HG03571 (cell line): Measurements from ENCODE around the gene ALDH1L1.
"Not testable (repeated sequence)": the region's sequence is repeated elsewhere in the genome, so short reads cannot be mapped to it uniquely, and the experiment has no call there.

Experiments
- ATAC-seq: cut with Tn5 transposase; IDR thresholded peaks from one replicate; pipeline ENCODE4 v1.9.1; 2021; ENCODE audit not compliant: unreplicated experiment

Gene ALDH1L1

DNA sequence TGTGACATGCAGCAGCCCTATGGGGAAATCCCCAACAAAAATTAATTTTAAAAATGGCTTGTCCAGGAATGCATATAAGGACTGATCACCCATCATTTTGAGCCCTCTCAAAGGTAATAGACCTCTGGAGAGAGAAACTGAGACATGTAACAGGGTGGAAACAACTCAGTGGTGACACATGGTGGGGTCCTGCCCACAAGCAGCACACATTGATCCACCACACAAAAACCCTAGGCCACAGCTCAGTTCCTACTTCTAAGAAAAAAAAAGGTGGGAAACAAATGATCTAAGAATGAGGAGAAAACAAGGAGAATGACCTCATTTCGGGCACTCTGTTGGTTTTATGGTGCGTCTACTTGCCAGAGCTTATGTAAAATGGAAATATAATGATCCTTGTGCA lies 94.5 kb downstream of the ALDH1L1 start:
- ATAC-seq = no peak

DNA sequence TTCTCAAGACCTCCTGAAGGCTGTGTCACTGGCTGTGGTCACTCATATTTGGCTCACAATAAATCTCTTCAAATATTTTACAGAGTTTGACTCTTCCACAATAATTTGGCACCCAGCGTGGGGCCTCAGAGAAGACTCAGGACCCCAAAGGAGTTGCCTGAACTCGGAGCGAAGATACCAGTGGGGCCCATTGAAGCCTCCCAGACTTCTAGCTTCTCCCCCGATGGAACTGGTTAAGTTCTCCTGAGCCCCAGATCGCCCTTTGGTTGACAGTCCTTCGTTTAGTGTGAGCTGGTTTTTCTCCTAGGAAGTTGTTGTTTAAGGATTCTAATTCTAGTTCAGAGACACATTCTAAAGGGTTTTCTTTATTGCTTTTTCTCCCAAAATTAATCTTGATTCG lies 95.1 kb downstream of the ALDH1L1 start:
- ATAC-seq = no peak

DNA sequence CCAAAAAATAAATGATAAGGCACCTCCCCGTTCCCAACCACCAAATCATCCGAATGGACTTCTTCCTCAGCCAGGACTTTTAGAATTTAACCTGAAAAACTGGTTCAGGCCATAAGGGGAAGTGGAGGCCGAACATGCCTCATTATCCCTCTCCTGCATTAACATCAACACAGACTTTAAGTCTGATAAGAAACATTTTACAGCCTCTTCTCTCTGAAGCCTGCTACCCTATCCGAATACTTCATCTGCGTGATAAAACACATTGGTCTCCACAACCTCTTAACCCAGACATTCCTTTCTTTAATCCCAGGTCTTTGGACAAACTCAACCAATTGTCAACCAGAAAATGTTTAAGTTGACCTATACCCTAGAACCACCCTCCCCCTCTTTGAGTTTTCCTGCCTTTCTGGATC lies 95.6 kb downstream of the ALDH1L1 start:
- no peak for ATAC-seq

DNA sequence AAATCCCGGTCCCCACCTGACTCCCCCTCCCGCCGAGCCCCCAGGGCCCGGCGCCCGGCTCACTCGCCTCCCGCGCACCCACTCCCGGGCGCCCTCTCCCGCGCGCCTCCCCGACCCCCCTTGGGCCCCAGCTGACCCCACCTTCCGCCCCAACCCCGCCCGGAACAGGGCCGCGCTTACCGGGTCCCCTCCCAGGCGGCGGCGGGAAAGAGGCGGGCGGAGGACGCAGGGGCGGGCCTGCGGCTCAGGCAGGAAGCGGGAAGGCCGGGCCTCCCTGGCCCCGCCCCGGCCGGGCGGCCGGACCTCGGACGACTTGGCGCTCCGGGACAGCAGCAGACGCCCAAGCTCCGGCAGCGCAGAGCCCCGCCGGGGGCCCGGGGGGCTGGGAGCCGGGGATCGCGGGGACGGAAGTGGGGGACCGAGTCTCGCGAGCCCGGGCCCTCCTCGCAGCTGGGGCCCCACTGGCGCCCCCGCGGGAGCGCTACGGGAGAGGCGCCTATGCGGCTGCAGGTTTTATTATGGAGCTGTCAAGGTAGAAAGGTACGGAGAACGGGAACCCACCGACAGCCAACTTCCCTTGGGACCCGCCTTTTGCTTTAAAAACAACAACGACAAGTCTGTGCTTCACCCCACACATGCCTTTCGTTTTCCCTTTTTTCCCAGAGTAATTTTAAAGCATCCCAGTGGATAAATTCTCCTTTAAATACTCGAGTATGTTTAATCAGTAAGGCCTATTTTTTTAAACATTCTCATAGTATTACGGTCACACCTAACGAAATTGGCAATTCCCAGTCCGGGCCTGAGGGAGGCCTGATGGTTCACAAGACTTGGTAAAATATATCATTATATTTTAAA lies 96.2 kb downstream of the ALDH1L1 start, which contains the start of gene SLC41A3:
Gene SLC41A3 (minus strand): TSS at position 212 of the 855 bp plus-strand sequence. CDS start 15,905 bp downstream, outside the sequence.
- peak; percentile 97 for ATAC-seq

DNA sequence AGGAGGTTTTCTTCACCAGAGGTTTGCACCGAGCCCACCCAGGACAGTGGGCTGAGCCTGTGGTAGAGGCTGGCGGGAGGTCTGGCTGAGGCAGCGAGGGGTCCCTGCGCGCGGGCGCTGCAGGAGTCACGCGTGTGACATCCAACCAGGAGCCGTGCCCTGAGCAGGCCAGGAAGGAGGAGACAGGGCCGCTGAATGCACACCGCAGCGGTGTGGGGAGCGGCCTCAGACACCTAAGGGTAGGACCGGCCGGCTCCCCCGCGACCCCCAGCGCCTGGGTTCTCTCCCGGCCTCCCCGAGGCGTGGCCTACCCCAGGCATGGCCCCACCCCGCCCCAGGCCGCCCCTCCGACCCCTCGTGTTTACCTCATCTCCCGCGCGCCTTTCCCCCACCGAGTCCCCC lies 96.9 kb downstream of the ALDH1L1 start:
- peak; percentile 25 for ATAC-seq

DNA sequence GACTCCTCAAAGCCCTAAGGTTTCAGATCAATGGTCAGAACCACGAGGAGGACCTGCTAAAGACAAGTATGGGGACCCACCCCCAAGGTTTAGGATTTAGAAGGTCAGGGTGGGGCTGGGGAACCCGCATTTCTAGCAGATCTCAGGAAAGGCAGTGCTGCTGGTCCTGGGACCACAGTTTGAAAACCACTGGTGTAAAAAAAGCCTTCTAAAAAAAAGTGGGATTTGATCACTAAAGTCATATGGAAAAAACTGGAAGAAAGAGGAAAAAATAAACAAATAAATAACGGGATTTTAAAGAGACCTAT lies 97.3 kb downstream of the ALDH1L1 start:
- ATAC-seq = no peak

DNA sequence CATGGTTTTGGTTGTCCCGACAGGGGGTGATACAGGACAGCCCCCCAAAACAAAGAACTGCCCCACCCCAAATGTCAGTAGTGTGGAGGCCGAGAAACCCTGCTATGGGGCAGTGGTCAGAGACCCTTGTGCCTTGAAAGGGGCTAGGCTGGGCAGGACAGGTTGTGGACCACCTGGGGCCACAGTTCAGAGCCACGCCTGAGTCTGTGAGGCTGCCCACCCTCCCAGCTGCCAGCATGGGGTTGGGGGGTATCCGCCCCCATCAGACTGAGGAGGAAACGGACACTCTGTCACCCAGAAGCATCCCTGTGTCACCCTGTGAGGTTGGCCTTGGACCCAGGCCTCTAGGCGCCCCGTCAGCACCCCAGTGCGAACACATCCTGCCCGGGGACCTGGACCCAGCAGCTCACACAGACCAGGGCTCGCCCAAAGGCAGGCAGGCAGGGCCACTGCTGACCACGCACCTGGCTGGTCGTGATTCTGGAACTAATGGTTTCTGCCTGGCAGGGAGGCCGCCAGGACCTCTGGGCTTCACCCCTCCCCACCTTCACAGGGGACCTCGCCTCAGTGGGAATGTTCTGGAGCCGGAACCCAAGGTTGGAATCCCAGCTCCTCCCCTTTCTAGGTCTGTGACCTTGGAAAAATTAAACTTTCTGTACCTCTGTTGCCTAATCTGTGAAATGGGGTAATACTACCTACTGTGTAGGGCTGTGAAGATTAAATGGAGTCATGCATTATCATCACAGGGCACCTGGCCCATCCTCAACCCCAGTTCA lies 97.8 kb downstream of the ALDH1L1 start:
- ATAC-seq = no peak

DNA sequence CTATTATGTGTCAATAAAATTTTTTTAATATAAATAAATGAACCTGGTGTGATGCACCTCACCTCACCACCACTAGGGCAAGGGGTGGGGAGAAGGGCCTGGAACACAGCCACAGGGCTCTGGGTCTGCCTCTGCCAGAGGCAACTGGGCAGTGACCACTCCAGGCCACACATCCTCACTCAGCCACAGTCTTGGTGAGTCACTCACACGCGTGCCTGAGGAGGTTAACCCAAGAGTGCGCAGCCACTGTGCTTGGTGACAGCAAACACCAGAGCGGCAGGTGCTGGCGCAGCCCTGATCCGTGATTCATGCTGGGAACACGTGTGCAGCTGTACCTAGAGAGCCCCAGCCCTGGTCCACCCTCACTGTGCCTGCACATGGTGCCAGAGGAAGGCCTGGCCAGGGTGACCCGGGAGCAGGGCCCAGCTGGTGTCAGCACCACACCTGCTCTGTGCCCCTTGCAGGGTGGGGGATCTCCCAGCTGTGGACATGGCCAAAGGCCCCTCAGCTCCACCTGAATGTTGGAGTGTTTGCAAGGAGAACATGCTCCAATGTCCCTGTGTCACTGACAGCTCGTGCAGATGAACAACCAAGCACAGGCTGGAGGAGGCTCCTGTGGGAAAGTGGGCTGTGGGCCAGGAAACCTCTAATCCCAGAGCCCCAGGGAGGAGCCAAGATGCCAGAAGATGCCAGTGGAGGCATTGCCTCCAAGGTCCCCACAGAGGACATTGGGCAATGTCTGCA lies 98.6 kb downstream of the ALDH1L1 start:
- no peak for ATAC-seq

DNA sequence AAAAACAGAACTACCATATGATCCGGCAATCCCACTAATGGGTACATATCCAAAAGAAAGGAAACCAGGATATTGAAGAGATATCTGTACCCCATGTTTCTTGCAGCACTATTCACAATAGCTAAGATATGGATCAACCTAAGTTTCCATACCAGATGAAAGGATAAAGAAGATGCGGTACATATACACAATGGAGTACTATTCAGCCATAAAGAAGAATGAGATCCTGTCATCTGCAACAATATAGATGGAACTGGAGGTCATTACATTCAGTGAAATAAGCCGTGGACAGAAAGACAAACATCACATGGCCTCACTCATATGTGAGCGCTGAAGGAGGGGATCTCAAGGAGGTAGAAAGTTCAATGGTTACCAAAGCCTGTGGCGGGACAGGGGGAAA lies 99.4 kb downstream of the ALDH1L1 start:
- no peak for ATAC-seq

DNA sequence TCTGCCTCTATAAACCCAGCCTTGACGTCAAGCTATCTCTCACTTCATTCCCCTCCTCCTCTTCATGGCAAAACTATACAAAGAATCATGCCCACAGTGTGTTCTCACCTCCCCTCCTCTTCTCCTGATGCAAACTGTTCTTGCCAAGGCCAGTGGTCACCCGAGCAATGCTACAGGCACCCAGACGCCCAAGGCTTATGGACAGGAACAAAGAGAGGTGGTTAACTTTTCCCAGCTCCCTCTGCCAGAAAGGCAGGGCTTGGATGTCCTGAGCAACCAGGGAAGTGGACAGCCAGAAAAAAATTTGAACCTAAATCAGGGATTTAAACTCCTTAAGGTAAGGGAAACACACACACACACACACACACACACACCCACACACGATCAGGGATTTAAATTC lies 101.5 kb downstream of the ALDH1L1 start:
- ATAC-seq = no peak

DNA sequence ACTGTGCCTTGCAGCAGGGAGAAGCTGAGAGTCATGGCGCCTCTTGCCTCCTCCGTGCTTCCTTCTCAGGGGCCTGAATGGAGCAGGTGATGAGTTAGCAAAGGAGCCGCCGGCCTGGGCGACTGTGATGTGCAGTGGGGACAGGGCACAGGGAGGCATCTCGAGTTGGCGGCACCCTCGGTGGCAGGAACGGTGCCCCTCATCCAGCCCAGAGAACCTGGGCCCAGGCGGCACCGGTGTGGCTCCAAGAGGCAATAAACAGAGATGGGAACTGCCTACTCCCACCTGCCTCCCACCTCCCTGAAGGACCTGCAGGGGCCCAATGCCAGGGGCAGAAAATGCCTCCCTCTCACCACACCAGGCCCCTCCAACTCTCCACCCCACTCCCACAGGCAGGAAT lies 102.6 kb downstream of the ALDH1L1 start:
- no peak for ATAC-seq

DNA sequence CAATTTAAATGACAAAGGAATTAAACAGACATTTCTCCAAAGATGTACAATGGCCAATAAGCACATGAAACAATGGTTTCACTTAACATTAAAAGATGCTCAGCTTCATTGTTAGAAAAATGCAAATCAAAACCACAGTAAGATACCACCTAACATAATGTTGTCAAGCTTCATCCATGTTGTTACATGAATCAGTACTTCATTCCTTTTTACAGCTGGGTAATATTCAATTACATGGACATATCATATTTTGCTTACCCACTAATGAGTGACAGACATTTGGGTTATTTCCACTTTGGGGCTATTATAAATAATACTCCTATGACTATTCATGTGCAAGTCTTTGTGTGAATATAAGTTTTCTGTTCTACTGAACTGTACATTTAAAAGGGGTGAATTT lies 104.2 kb downstream of the ALDH1L1 start:
- no peak for ATAC-seq

DNA sequence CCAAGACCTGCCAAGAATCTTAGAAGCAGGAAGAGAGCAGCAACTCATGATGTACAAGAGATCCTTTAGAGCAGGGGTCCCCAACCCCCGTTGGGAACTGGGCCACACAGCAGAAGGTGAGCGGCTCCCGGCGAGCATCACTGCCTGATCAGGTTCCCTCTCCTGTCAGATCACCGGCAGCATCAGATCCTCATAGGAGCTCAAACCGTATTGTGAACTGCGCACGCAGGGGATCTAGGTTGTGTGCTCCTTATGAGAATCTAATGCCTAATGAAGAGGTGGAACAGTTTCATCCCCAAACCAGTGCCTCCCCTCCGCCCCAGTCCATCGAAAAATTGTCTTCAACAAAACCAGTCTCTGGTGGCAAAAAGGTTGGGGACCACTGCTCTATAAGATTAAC lies 110.2 kb downstream of the ALDH1L1 start:
- ATAC-seq = no peak

DNA sequence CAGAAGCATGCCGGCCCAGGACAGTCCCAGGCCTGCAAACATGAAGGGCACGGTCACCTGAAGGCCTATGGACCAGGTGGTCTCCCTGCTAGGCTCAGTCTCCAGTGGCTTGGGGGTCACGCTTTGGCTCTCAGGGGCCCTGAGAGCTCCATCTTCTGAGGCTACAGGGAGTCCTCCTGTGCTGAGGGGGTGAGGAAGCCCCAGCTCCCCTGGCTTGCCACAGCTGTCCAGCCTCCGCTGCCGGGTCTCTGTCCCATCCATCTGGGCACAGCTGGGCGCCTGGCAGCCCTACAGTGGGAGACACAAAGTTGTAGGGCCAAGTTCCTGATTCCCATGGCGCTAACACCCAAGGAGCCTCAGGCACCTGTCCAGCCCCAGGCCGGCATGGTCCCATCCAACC lies 112.4 kb downstream of the ALDH1L1 start:
- no peak for ATAC-seq

DNA sequence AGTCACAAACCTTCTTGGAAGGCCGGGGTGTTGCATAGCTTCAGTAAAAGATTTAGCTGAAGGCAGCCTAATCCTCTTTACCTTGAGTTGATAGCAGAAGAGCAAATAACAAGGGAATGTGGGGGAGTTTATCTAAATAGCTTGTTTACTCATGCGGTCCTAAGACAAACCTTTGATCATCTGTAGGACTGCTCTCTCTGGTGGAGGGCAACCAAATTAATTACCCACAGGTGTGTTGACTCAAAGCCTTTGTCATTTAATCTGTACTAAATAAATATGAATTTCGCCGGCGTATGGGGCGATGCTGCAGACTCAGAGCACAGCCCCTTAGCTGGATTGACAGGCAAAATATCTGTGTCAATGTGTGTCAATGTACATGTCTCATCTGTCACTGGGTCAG lies 113.7 kb downstream of the ALDH1L1 start:
- not testable (repeated sequence) for ATAC-seq

DNA sequence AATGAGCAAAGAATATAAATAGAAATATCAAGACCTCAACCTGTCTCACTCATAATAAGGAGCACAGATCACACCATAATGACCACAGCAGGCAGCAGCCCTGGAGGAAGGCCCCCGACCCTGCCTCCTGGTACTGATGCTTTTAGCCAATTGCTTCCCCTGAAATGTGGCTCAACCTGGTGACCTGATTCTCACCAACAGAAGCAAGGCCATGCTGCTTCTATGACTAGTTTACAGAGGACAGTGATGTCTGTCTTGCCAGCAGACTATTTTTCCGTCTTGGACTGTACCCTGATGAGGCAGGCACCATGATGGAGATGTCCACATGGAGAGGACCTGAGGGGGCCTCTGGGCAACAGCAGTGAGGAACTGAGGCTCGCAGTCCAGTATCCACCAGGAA lies 114.5 kb downstream of the ALDH1L1 start:
- no peak for ATAC-seq

DNA sequence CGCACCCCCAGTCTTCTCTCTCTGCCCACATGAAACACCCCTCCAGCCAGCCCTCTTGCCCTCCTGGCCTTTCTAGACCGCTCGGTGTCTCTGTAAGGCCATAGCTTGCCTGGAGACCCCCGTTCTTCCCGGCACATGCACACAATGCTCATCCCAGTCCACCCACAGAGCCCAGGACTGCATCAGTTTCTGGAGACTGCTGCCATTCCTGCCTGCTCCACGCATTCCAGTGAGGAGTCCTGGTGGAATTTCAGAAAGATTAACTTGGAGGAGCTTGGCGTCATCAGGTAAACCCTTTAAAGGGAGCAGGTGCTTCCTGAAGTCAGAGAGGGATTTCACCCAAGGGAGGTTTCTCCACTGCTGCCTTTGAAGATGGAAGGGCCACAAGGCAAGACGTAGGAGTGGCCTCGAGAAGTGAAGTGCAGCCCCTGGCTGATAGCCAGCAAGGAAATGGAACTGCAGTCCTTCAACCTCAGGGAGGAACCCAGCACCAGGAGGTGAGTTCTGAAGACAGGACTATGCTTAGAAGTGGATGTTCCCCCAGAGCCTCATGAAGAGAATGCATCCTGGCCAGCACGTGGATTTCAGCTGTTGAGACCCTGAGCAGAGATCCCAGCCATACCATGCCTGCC lies 115.6 kb downstream of the ALDH1L1 start:
- ATAC-seq = no peak

DNA sequence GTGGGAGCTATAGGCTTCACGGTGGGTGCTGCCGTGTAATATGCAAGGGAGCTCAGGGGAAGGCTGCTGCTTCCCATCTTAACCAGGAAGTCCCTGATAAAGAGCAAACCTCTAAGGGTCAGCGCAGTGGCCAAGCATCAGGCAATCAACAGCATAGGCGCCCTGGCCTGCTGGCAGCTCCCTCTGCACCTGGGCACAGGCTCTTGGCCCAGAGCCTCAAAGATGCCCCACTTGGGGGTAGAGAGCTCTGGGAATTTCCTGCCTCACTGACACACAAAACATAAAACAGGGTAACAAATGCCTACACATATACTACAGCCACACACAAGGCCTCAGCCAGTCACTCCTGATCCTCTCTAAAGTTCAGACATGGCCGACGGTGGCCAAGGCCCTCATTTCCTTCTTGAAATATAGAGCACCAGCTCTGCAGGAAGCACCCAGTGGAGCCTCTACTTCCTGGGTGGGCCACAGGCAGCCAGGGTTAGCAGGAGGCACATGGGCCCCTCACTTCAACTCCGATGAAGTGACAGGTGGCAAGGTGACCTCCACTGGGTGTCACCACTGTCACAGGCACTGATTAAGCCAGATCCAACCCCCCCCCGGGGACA lies 116.9 kb downstream of the ALDH1L1 start:
- no peak for ATAC-seq

DNA sequence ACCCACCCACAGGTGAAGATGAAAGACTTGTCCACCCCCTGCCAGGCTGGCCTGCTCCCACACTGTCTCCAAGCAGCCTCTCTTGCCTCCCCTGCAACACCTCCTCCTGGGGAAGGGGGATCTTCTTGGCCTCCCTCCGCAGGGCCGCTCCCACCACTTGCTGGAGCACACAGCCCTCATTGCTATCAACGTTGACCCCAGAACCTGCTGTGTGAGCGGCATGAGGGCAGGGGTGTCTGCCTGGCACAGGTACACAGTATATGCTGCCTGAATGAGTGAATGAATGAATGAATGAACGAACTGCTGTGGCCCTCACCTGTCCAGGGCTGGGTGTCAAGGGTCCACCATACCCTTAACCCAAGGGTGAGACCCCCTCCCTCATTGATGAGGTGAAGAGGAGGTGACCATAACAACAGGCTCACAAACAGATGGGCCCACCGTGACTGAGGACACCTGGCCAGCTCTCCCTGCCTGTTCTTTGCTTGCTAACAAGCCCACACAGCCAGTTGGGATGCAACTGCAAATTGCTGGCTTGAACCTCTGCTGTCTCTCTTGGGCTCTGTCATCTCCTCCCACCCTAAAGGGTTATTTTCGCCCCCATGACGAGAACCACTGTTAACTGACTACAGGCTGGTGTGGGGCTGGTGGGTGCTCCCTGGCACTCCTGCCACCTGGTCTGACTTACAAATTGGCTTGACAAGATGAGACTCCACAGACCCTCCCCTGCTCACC lies 118.9 kb downstream of the ALDH1L1 start:
- no peak for ATAC-seq

DNA sequence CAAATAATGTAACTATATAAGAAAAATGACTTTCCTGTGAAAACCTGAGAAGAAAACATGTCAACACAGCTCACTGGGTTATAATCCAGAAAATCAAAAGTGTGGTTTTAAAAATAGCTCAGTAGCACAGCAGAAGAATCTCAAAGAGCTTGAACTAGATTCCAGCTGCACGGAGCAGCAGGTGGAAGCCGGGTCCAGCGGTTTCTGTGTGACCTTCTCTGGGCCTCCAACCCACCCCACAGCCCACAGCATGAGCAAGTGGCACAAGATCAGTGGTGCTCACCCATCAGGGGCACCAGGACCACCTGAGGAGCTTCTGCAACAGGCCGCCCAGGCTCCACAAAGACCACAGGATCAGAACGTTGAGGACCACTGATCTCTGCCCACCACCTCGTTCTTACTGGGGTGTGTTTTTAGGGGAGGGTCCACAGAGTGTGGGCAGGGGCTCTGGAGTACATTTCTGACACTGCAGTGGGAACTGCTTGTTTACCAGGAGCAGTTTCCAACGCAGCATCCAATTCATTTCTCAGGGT lies 119.7 kb downstream of the ALDH1L1 start:
- no peak for ATAC-seq
